ENCODE data around the gene PDE11A. TPM values are rescaled to one million over a fixed set of nuclear protein-coding genes. Genes with fewer than 3 reads are reported as not detected.

Gene PDE11A
- total RNA-seq, 1 experiment from 2014 or later: not detected

DNA sequence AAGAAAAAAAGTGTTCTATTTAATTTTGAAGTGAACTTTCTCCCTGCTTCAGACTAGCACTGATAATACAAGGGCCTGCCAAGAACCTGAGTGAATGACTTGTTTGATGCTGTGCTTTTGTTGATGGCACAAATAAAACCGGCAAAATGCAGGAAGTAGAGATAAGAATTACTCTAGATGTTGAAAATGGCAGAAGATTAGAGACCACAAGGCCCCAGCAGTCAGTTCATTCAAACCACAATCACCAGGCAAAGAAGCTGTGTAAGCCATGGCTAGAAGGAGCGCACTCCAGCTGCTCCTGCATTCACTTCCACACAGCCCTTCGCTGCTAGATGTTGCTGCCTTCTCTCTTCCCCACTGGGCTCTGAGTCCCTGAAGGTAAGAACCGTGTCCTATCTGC lies 383.0 kb downstream of the PDE11A start:
- ChIA-PET CTCF (no interaction called here), POLR2A (no interaction called here)
- intact Hi-C loops (cut with micrococcal nuclease): loop anchor here (5.0 to 10.0 kb wide), 3 partner anchors 72 to 195 kb away; a partner anchor contains a TSS
- no TSS peak for BruUV-seq (replicated peaks)
- TF ChIP-seq, protein P1, sequence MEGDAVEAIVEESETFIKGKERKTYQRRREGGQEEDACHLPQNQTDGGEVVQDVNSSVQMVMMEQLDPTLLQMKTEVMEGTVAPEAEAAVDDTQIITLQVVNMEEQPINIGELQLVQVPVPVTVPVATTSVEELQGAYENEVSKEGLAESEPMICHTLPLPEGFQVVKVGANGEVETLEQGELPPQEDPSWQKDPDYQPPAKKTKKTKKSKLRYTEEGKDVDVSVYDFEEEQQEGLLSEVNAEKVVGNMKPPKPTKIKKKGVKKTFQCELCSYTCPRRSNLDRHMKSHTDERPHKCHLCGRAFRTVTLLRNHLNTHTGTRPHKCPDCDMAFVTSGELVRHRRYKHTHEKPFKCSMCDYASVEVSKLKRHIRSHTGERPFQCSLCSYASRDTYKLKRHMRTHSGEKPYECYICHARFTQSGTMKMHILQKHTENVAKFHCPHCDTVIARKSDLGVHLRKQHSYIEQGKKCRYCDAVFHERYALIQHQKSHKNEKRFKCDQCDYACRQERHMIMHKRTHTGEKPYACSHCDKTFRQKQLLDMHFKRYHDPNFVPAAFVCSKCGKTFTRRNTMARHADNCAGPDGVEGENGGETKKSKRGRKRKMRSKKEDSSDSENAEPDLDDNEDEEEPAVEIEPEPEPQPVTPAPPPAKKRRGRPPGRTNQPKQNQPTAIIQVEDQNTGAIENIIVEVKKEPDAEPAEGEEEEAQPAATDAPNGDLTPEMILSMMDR (IDR thresholded peaks at IDR 0.05; ENCODE audit: unreplicated experiment): no peak
- no peak for DNase-seq (ENCODE audit: unreplicated experiment)
- Mint-ChIP-seq H3K27me3 (ENCODE audit: insufficient read depth, unreplicated experiment) (no peaks in the 10 kb centered on the region), H3K4me3 (ENCODE audit: unreplicated experiment) (no peak overlapping the region), H3K36me3 (ENCODE audit: insufficient read depth, unreplicated experiment) (no peaks in the 10 kb centered on the region), H3K27ac (ENCODE audit: low read depth, unreplicated experiment) (no peak overlapping the region), H3K9me3 (ENCODE audit: unreplicated experiment) (no peaks in the 10 kb centered on the region), H3K4me1 (ENCODE audit: insufficient read depth, unreplicated experiment) (peaks cover 5% of the 10 kb centered on the region)

DNA sequence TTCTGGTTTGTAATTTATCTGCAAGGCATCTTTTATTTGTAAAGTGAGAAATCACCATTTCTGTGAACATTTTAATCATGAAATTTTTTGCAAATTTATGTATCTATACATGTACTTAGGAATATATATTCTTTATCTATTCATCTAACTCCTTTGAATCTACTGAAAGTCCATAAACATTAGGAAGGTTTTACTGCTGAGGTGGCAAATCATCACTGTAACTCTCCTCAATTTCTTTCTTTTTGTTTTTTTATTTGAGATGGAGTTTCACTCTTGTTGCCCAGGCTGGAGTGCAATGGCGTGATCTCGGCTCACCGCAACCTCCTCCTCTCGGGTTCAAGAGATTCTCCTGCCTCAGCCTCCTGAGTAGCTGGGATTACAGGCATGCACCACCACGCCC lies 383.7 kb downstream of the PDE11A start:
- DNase-seq (ENCODE audit: unreplicated experiment): no peak
- ChIA-PET CTCF (no interaction called here), POLR2A (no interaction called here)
- Mint-ChIP-seq H3K4me1 (ENCODE audit: insufficient read depth, unreplicated experiment) (peaks cover 5% of the 10 kb centered on the region), H3K36me3 (ENCODE audit: insufficient read depth, unreplicated experiment) (no peaks in the 10 kb centered on the region), H3K4me3 (ENCODE audit: unreplicated experiment) (no peak overlapping the region), H3K27ac (ENCODE audit: low read depth, unreplicated experiment) (no peak overlapping the region), H3K9me3 (ENCODE audit: unreplicated experiment) (no peaks in the 10 kb centered on the region), H3K27me3 (ENCODE audit: insufficient read depth, unreplicated experiment) (no peaks in the 10 kb centered on the region)
- intact Hi-C loops (cut with micrococcal nuclease): no loop called here
- BruUV-seq (replicated peaks): no TSS peak
- TF ChIP-seq, protein P1 (IDR thresholded peaks at IDR 0.05; ENCODE audit: unreplicated experiment): no peak

DNA sequence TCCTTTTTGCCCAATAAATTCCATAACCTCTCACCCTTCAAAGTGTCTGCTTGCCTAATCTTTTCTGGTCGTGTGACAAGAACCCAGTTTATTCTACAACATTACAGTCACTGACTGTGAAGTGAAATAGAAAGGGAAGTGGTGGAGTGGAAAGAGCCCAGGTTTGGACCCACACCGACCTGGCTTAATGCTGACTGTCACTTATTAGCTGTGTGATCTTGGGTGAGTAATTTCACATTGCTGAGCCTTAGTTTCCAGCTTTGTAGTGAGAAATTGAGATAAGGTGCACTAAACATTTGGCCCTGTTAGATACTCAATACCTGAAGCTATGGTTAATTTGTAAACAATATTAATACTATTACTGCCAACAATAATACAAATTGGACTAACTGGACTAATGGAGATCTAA lies 388.9 kb downstream of the PDE11A start:
- no peaks in the 10 kb centered on the region for H3K4me1 Mint-ChIP-seq (ENCODE audit: insufficient read depth, unreplicated experiment)
- intact Hi-C loops (cut with micrococcal nuclease): no loop called here
- H3K4me3 Mint-ChIP-seq (ENCODE audit: unreplicated experiment): no peak overlapping the region
- no TSS peak for BruUV-seq (replicated peaks)
- no peaks in the 10 kb centered on the region for H3K36me3 Mint-ChIP-seq (ENCODE audit: insufficient read depth, unreplicated experiment)
- ChIA-PET POLR2A (no interaction called here), CTCF (interaction anchor here (0.7 to 1.0 kb wide), 2 partner anchors 71 to 193 kb away, joined by 3 read pairs; no protein-coding TSS in a partner anchor)
- no peak overlapping the region for H3K27ac Mint-ChIP-seq (ENCODE audit: low read depth, unreplicated experiment)
- H3K9me3 Mint-ChIP-seq (ENCODE audit: unreplicated experiment): no peaks in the 10 kb centered on the region
- TF ChIP-seq, protein P1 (IDR thresholded peaks at IDR 0.05; ENCODE audit: unreplicated experiment): no peak
- no peak for DNase-seq (ENCODE audit: unreplicated experiment)
- H3K27me3 Mint-ChIP-seq (ENCODE audit: insufficient read depth, unreplicated experiment): no peaks in the 10 kb centered on the region

DNA sequence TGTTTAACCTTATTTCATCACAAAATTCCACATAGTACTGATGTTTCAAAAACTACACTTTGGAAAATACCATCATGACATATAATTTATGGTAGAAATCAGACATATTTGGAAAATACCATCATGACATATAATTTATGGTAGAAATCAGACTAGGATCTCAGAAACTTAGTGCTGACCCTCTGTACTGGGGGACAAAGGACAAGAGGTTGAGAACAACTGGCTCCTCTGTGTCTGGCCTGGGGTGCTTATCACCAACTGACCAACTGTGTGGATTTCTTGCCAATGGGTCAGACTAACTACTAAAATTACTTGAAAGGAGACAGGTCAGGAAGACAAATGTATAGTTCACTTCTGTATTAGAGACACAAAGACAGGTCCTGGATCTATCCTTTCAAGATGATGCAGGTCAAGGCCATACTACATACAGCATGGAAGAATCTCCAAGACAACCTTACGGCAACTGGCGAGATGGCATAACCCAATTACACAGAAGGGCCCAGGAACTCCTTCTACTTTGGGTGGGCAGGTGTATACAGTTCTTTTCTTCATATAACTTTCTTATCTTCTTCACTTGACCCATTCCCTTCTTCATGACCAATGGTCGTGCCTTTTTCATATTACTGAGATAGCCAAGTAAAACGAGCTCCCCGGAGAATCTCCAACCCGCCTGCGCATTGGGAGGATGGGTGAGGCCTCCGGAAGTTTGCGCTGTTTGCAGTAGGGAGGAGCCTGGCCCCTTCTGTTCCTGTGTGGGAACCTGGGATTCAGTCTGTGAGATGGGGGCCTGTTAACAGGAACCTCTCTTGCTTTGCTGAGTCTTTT lies 389.5 kb downstream of the PDE11A start:
- Mint-ChIP-seq H3K9me3 (ENCODE audit: unreplicated experiment) (no peaks in the 10 kb centered on the region), H3K4me1 (ENCODE audit: insufficient read depth, unreplicated experiment) (no peaks in the 10 kb centered on the region), H3K4me3 (ENCODE audit: unreplicated experiment) (no peak overlapping the region), H3K27me3 (ENCODE audit: insufficient read depth, unreplicated experiment) (no peaks in the 10 kb centered on the region), H3K27ac (ENCODE audit: low read depth, unreplicated experiment) (no peak overlapping the region), H3K36me3 (ENCODE audit: insufficient read depth, unreplicated experiment) (no peaks in the 10 kb centered on the region)
- no peak for DNase-seq (ENCODE audit: unreplicated experiment)
- no TSS peak for BruUV-seq (replicated peaks)
- TF ChIP-seq, protein P1 (IDR thresholded peaks at IDR 0.05; ENCODE audit: unreplicated experiment): no peak
- CTCF ChIA-PET: interaction anchor here (0.7 to 1.0 kb wide), 2 partner anchors 71 to 193 kb away, joined by 3 read pairs; no protein-coding TSS in a partner anchor
- intact Hi-C loops (cut with micrococcal nuclease): no loop called here
- POLR2A ChIA-PET: no interaction called here

Data from MCF 10A (cell line).